ENCODE measurements around the gene SAP30BP.

Gene SAP30BP

DNA sequence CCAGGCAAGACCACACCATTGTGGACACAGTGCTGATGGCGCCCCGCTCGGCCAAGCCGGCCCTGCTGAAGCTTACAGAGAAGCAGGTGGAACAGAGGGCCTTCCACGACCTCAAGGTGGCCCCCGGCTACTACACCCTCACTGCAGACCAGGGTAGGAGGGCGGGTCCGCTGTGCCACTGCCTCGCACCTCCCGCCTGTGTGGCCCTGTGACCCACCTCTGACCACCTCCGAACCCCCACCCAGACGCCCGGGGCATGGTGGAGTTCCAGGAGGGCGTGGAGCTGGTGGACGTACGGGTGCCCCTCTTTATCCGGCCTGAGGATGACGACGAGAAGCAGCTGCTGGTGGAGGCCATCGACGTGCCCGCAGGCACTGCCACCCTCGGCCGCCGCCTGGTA, 75.2 kb downstream of the SAP30BP start:
- DNase-seq, result no peak

DNA sequence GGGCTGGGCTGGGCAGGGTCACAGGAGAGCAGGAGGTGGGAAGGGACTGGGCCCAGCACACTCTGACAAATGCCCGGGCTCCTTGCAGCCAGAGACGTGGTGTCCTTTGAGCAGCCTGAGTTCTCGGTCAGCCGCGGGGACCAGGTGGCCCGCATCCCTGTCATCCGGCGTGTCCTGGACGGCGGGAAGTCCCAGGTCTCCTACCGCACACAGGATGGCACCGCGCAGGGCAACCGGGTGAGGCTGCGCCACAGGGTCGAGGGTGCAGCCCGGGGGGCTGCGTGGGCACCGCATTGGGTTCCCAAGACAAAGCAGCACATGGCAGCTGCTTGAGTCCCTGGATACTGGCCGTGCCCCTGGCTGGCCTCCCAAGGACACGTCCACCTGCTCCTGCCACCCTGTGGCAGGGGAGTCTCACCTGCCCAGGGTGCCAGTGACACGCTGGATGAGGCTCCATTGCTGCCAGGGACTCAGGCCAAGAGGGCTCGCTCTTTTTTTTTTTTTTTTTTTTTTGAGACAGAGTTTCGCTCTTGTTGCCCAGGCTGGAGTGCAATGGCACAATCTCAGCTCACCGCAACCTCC, 76.6 kb downstream of the SAP30BP start:
- no peak for DNase-seq

GRCh38 chr17:75748706-75749105, 81.6 kb downstream of the SAP30BP start:
- DNase-seq, result no peak

GRCh38 chr17:75749545-75750389, 82.6 kb downstream of the SAP30BP start:
- peak; percentile 64 for DNase-seq

- DNase-seq, result no peak
Observed at GRCh38 chr17:75750661-75751423, 83.7 kb downstream of the SAP30BP start.

- DNase-seq, result no peak
Observed at GRCh38 chr17:75751676-75752404, 84.7 kb downstream of the SAP30BP start.

GRCh38 chr17:75752405-75752709, 85.2 kb downstream of the SAP30BP start:
- no peak for DNase-seq

DNA sequence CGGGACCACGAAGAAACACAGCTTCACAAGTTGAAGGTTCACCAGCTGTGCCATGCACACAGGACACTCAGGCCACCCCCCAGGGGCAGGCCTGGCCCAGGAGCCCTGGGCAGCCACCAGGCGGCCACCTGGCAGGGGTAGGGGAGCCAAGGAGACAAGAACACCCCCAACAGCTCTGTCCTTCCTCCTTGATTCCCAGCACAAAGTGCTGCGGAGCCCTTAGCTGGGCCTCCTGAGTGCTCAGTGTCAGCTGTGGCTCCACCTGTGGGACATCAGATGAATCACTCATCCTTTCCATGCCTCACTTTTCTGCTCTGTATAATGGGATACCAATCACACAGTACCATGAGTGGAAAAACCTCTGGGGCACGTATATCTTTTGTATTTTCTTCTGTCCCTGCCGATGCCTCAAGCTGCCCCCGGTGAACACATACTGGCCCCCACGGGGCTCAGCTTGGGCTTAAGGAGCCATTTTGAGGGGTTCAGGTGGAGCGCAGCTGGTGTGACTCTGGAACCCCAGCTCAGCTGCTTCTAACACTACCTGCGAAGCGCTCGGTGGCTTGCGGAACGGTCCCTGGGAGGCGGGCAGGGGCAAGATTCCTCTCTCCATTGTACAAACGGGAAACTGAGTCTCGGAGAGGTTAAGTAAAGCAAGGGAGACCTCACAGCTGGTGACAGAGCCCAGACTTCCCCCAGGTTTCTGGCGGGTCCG, 85.8 kb downstream of the SAP30BP start:
- DNase-seq, result no peak

GRCh38 chr17:75753514-75754377, 86.6 kb downstream of the SAP30BP start:
- peak; percentile 76 for DNase-seq

DNA sequence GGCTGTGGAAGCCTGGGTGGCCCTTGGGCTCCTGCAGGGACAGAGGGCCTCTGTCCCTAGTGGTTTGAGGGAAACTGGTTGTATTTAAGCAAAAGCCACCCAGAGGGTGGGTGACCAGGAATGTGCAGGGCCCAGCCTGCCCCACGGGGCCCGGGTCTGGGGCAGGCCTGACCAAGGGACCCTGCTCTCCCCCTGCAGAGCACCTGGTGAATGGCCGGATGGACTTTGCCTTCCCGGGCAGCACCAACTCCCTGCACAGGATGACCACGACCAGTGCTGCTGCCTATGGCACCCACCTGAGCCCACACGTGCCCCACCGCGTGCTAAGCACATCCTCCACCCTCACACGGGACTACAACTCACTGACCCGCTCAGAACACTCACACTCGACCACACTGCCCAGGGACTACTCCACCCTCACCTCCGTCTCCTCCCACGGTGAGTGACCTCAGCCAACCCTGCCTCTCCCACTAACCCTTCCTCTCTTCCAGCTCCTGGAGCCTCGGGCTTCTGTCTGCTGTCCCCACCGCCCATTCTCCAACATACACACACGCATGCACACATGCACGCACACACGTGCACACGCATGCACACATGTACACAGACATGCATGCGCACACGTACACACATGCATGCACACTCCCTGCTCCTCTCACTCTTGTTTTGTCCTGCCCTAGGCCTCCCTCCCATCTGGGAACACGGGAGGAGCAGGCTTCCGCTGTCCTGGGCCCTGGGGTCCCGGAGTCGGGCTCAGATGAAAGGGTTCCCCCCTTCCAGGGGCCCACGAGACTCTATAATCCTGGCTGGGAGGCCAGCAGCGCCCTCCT, 87.5 kb downstream of the SAP30BP start:
- no peak for DNase-seq

- DNase-seq, result no peak
Observed at GRCh38 chr17:75755205-75755901, 88.2 kb downstream of the SAP30BP start.

GRCh38 chr17:75755990-75756389, 88.9 kb downstream of the SAP30BP start:
- no peak for DNase-seq

GRCh38 chr17:75756451-75757085, 89.4 kb downstream of the SAP30BP start:
- DNase-seq, result no peak

GRCh38 chr17:75757086-75757681, 90.0 kb downstream of the SAP30BP start:
- no peak for DNase-seq
